Tibial nerve (tissue), 4 donors: Measurements from ENCODE around the gene SMYD1. TPM values are rescaled to one million over a fixed set of nuclear protein-coding genes. Genes with fewer than 3 reads are reported as not detected.

Source experiments
- DNase-seq, 2 donors: peaks; one replicate each; pipeline ENCODE4 v3.0.0-alpha.2; 2019; ENCODE audit warnings: low spot score in 2 of 2
- H3K27ac ChIP-seq, 4 donors: fragments of 200-600 bp; sonication (generic) in 3 of 4; one replicate each; pipeline ENCODE4 v1.5.1; 2017 to 2019; ENCODE audit warnings: mild to moderate bottlenecking in 1 of 4
- H3K27me3 ChIP-seq, 2 donors: fragments of 200-600 bp; sonication (generic) in 1 of 2; one replicate each; pipeline versions ENCODE4 v1.5.1 to v1.6.0; 2017 to 2019
- H3K36me3 ChIP-seq, 3 donors: fragments of 200-600 bp; sonication (generic); one replicate each; pipeline ENCODE4 v1.5.1; 2018 to 2019
- H3K4me1 ChIP-seq, 4 donors: fragments of 200-600 bp; sonication (generic) in 3 of 4; one replicate each; pipeline ENCODE4 v1.5.1; 2017 to 2019
- H3K4me3 ChIP-seq, 4 donors: fragments of 200-600 bp; sonication (generic) in 3 of 4; one replicate each; pipeline ENCODE4 v1.5.1; 2017 to 2019; ENCODE audit warnings: mild to moderate bottlenecking in 1 of 4, moderate library complexity in 1 of 4
- H3K9me3 ChIP-seq, 4 donors: fragments of 200-600 bp; sonication (generic) in 3 of 4; one replicate each; pipeline ENCODE4 v1.5.1; 2017 to 2019
- EP300 ChIP-seq, 2 donors: sonication (generic); formaldehyde crosslinking; IDR thresholded peaks; one replicate each; pipeline ENCODE4 v1.6.1; 2017; ENCODE audit warnings: antibody characterized with exemption in 2 of 2, mild to moderate bottlenecking in 1 of 2
- POLR2A ChIP-seq, 2 donors: fragments of 450-650 bp; IDR thresholded peaks; one replicate each; pipeline ENCODE4 v1.6.1; 2017; ENCODE audit warnings: antibody characterized with exemption in 2 of 2, mild to moderate bottlenecking in 2 of 2, moderate library complexity in 2 of 2
- WGBS, 2 donors: methylation state at CpG; one replicate each; pipeline ENCODE4 v1.1.5; 2018; 5-methylcytosine and 5-hydroxymethylcytosine counted together
- total RNA-seq, 4 donors: library from RNA; depleted of rRNA; stranded (reverse); fragments of >200 nt; gene quantifications; one replicate each; pipeline ENCODE4 v1.1.0, GENCODE V29; 2016
- TF ChIP-seq, protein P1 (sequence below), 5 experiments: fragments of 200-600 bp in 3 of 5; fragments of 450-650 bp in 2 of 5; sonication (generic) in 3 of 5; IDR thresholded peaks; one replicate each; pipeline ENCODE4 v1.5.1; 2016 to 2019; ENCODE audit warnings: antibody characterized with exemption in 5 of 5, mild to moderate bottlenecking in 3 of 5, moderate library complexity in 2 of 5

The SMYD1 gene
- total RNA-seq, 4 donors from 2014 or later = 0.21 to 3.3 TPM; not detected in 2

DNA sequence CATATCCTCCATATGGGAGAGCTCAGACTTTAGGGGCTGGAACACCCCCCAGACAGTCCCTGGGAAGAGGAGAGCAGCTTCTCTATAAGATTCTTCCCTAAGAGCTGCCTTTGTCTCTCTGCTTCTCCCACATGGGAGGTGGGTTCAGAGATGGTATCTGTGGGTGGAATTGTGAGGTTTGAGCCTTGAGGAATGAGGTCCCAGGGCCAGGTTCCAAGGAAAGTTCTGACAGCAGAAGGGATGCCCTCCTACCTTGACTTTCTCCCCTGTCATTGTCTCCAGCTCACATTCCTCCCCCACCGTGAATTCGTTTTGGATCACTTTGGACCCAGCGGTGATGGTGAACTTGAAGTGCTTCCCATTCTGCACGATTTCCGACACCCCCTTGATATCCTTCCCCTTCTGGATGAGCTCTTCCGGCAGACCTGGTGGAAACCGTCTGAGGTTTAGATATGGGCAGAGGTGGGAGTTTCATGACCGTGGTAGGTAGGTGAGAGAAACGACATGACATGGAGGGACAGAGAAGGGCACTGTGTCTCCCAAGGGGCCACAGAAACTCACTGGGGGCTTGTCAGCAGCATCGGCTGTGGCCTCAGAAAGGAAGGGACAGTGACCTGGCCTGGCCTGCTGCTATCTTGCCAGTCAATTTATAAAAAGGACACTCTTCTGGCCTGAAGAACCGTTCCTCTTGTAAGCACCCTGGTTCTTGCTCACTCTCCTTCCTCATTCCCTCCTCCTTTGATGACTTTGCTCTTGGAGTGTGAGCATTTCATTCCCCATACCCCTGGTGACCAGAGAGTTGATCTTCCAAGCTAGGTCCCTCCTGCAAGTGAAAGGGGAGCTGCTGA lies 58.5 kb downstream of the SMYD1 start:
- H3K36me3 ChIP-seq = no peaks in the 10 kb centered on the region
- no peaks in the 10 kb centered on the region for H3K4me1 ChIP-seq
- WGBS, 2 donors = 79 to 90% methylated on average over 11 of the region's 11 CpGs
- no peaks in the 10 kb centered on the region for H3K9me3 ChIP-seq
- no peaks in the 10 kb centered on the region for H3K27me3 ChIP-seq
- TF ChIP-seq, protein P1, sequence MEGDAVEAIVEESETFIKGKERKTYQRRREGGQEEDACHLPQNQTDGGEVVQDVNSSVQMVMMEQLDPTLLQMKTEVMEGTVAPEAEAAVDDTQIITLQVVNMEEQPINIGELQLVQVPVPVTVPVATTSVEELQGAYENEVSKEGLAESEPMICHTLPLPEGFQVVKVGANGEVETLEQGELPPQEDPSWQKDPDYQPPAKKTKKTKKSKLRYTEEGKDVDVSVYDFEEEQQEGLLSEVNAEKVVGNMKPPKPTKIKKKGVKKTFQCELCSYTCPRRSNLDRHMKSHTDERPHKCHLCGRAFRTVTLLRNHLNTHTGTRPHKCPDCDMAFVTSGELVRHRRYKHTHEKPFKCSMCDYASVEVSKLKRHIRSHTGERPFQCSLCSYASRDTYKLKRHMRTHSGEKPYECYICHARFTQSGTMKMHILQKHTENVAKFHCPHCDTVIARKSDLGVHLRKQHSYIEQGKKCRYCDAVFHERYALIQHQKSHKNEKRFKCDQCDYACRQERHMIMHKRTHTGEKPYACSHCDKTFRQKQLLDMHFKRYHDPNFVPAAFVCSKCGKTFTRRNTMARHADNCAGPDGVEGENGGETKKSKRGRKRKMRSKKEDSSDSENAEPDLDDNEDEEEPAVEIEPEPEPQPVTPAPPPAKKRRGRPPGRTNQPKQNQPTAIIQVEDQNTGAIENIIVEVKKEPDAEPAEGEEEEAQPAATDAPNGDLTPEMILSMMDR (IDR thresholded peaks at IDR 0.05) = no peak
- TF ChIP-seq EP300 (IDR thresholded peaks at IDR 0.05) = no peak
- TF ChIP-seq POLR2A (IDR thresholded peaks at IDR 0.05) = no peak
- H3K27ac ChIP-seq = peak overlapping the region in 1 of 4 donors; percentile 23
- no peak for DNase-seq
- H3K4me3 ChIP-seq = peak overlapping the region in 1 of 4 donors; percentile 15

GRCh38 chr2:88126772-88127637 lies 59.4 kb downstream of the SMYD1 start:
- no peak for DNase-seq
- no peaks in the 10 kb centered on the region for H3K36me3 ChIP-seq
- no peak for TF ChIP-seq POLR2A (IDR thresholded peaks at IDR 0.05)
- TF ChIP-seq EP300 (IDR thresholded peaks at IDR 0.05) = no peak
- TF ChIP-seq, protein P1 (IDR thresholded peaks at IDR 0.05) = no peak
- no peaks in the 10 kb centered on the region for H3K9me3 ChIP-seq
- H3K27me3 ChIP-seq = no peaks in the 10 kb centered on the region
- H3K4me3 ChIP-seq = peak overlapping the region in 1 of 4 donors; percentile 15
- H3K27ac ChIP-seq = peak overlapping the region in 1 of 4 donors; percentile 23
- WGBS, 2 donors = 94 to 96% methylated on average over 3 of the region's 3 CpGs
- no peaks in the 10 kb centered on the region for H3K4me1 ChIP-seq

DNA sequence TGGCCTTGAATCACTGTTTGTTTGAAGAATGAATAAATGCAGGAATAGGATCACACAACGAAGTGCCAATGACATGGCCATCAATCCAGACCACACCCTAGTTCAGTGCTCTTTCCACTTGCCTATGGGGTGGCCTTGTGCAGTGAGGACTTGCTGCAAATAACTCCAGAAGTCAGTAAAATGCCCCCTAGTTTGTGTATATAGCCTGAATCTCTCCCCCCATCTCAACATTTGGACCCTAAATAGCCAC lies 59.9 kb downstream of the SMYD1 start:
- no peaks in the 10 kb centered on the region for H3K9me3 ChIP-seq
- no peaks in the 10 kb centered on the region for H3K36me3 ChIP-seq
- H3K27ac ChIP-seq = peak overlapping the region in 1 of 4 donors; percentile 23
- H3K27me3 ChIP-seq = no peaks in the 10 kb centered on the region
- DNase-seq = no peak
- H3K4me3 ChIP-seq = no peak overlapping the region
- WGBS, 2 donors = 58 to 70% methylated on average over 1 of the region's 1 CpG
- no peaks in the 10 kb centered on the region for H3K4me1 ChIP-seq
- TF ChIP-seq EP300 (IDR thresholded peaks at IDR 0.05) = no peak
- TF ChIP-seq, protein P1 (IDR thresholded peaks at IDR 0.05) = no peak
- TF ChIP-seq POLR2A (IDR thresholded peaks at IDR 0.05) = no peak

- peak within 1 kb of the TSS in 1 of 4 donors; percentile 34 for H3K27ac ChIP-seq
- TF ChIP-seq POLR2A (IDR thresholded peaks at IDR 0.05) = no peak
- no peak for TF ChIP-seq EP300 (IDR thresholded peaks at IDR 0.05)
- TF ChIP-seq, protein P1 (IDR thresholded peaks at IDR 0.05) = no peak
- H3K27me3 ChIP-seq = no peaks in the 10 kb centered on the region
- 54 to 61% methylated on average over 11 to 12 of the region's 12 CpGs for WGBS, 2 donors
- no peaks in the 10 kb centered on the region for H3K4me1 ChIP-seq
- DNase-seq = no peak
- H3K4me3 ChIP-seq = no peak within 1 kb of the TSS
- H3K36me3 ChIP-seq = no peaks in the 10 kb centered on the region
- no peaks in the 10 kb centered on the region for H3K9me3 ChIP-seq
Observed at GRCh38 chr2:88127888-88128653, 60.4 kb downstream of the SMYD1 start, which contains the start of gene FABP1. TSS of gene FABP1 (minus strand) at chr2:88128062. CDS start at chr2:88128017, 45 bp downstream.
